Measurements from ENCODE around the gene ZNF135.

ZNF135 gene

DNA sequence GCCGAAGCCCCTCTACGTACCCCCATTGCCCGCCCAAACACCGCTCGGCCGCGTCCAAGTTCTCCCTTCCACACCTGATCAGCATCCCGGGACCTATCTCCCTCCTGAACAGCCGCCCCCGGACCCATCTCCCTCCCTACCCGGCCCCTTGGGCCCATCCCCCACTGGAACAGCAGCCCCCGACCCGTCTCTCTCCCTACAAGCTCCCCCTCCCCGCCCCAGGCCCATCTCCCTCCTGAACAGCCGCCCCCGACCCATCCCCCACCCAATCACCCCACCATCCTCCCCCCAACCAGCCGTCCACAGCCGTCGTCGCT lies 24.6 kb upstream of the ZNF135 start:
- H3K36me3 ChIP-seq, result peaks cover 0 to 10% (median 0%) of the 10 kb centered on the region in 3 donors
- no peak overlapping the region for H3K27ac ChIP-seq
- H3K27me3 ChIP-seq, result peaks cover 0 to 56% of the 10 kb centered on the region in 2 donors
- H3K9me3 ChIP-seq, result peaks cover 0 to 73% (median 57%) of the 10 kb centered on the region in 3 donors
- TF ChIP-seq, protein P1, sequence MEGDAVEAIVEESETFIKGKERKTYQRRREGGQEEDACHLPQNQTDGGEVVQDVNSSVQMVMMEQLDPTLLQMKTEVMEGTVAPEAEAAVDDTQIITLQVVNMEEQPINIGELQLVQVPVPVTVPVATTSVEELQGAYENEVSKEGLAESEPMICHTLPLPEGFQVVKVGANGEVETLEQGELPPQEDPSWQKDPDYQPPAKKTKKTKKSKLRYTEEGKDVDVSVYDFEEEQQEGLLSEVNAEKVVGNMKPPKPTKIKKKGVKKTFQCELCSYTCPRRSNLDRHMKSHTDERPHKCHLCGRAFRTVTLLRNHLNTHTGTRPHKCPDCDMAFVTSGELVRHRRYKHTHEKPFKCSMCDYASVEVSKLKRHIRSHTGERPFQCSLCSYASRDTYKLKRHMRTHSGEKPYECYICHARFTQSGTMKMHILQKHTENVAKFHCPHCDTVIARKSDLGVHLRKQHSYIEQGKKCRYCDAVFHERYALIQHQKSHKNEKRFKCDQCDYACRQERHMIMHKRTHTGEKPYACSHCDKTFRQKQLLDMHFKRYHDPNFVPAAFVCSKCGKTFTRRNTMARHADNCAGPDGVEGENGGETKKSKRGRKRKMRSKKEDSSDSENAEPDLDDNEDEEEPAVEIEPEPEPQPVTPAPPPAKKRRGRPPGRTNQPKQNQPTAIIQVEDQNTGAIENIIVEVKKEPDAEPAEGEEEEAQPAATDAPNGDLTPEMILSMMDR (IDR thresholded peaks at IDR 0.05), result no peak
- DNase-seq, result no peak
- H3K4me3 ChIP-seq, result peak overlapping the region in 1 of 2 donors; percentile 50
- peaks cover 0 to 9% (median 0%) of the 10 kb centered on the region in 4 donors for H3K4me1 ChIP-seq
- intact Hi-C loops (cut with DNase I; ENCODE audit: low total_unique reads), result no loop called here

DNA sequence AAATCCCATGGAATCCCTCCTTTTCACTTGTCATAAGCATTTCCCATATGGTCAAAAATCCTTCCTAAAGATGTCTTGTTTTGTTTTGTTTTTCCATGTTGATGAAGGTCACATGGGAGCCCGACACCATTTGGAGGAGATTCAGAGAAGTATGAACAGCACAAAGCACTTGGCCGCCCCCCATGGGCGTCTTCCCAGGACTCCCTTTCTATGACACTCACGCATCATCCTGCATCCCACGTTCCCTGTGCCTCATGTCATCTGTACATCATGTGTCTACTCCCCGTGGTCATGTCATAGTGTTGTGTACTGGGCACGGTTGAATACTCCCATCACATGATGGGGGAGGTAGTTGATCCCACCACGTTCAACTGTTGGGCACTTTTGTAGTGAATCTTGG lies 23.2 kb upstream of the ZNF135 start:
- intact Hi-C loops (cut with DNase I; ENCODE audit: low total_unique reads), result no loop called here
- H3K9me3 ChIP-seq, result peaks cover 0 to 86% (median 69%) of the 10 kb centered on the region in 3 donors
- TF ChIP-seq, protein P1 (IDR thresholded peaks at IDR 0.05), result no peak
- H3K4me1 ChIP-seq, result peaks cover 0 to 9% (median 0%) of the 10 kb centered on the region in 4 donors
- no peak overlapping the region for H3K27ac ChIP-seq
- no peak for DNase-seq
- no peak overlapping the region for H3K4me3 ChIP-seq
- peaks cover 0 to 56% of the 10 kb centered on the region in 2 donors for H3K27me3 ChIP-seq
- H3K36me3 ChIP-seq, result peaks cover 0 to 10% (median 0%) of the 10 kb centered on the region in 3 donors

DNA sequence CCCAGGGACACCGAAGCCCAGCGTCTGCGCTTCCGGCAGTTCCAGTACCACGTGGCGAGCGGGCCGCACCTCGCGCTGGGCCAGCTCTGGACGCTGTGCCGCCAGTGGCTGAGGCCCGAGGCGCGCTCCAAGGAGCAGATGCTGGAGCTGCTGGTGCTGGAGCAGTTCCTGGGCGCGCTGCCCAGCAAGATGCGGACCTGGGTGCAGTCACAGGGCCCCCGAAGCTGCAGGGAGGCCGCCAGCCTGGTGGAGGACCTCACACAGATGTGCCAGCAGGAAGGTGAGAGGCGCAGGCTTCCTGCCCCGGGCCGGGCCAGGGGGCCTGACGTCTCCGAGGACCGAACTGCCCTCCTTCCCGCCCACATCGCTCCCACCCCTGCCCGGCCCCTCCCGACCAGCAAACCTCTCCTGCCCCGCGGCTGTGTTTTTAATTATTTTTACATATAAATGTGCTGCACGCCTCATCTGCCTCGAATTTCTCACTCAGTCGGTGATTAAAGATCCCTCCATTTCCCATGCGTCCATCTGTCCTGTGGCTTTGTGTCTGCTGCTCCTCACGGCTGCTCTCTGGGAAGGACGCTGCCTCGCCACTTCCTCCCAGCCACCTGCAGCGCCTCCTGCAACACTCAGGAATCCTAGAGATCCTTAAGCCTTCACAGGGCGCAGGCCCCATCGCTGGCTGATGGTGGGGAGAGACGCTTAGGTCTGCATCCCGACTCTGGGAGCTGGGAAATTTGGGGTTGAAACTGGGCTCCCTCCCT lies 21.0 kb upstream of the ZNF135 start:
- intact Hi-C loops (cut with DNase I; ENCODE audit: low total_unique reads), result no loop called here
- Histone ChIP-seq H3K27ac (no peak overlapping the region), H3K36me3 (peaks cover 0 to 9% (median 0%) of the 10 kb centered on the region in 3 donors), H3K4me1 (peaks cover 0 to 9% (median 0%) of the 10 kb centered on the region in 4 donors), H3K4me3 (no peak overlapping the region), H3K9me3 (peaks cover 0 to 97% (median 86%) of the 10 kb centered on the region in 3 donors), H3K27me3 (peaks cover 0 to 48% of the 10 kb centered on the region in 2 donors)
- DNase-seq, result no peak
- TF ChIP-seq, protein P1 (IDR thresholded peaks at IDR 0.05), result no peak

DNA sequence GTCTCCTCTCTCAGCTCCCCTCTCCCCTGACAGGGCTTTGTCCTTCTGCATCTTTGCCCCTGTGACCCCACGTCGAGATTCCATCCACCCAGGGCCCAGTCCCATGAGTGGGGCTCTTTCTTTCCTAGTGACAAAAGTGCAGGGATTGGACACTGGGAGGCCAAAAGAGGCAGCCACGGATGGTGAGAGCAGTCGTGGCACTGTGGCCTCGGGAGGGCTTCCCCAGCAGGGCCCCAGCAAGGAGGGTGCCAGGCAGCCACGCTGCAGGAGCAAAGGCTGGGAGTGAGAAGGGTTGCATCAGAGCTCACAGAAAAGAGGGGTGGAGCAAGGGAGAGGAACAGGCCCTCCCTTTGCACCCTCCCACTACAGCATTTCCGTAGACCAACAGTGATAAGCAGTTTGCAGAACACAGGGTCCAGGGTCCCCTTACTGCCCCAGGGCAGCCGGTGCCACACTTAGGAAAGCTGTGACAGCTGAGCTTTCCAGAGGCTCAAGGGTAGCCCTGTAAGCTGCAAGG lies 20.3 kb upstream of the ZNF135 start:
- DNase-seq, result no peak
- H3K27me3 ChIP-seq, result peaks cover 0 to 42% of the 10 kb centered on the region in 2 donors
- no peak overlapping the region for H3K4me3 ChIP-seq
- TF ChIP-seq, protein P1 (IDR thresholded peaks at IDR 0.05), result no peak
- no peak overlapping the region for H3K27ac ChIP-seq
- peaks cover 0 to 3% (median 0%) of the 10 kb centered on the region in 3 donors for H3K36me3 ChIP-seq
- H3K4me1 ChIP-seq, result peaks cover 0 to 7% (median 0%) of the 10 kb centered on the region in 4 donors
- intact Hi-C loops (cut with DNase I; ENCODE audit: low total_unique reads), result no loop called here
- H3K9me3 ChIP-seq, result peaks cover 0 to 97% (median 86%) of the 10 kb centered on the region in 3 donors

DNA sequence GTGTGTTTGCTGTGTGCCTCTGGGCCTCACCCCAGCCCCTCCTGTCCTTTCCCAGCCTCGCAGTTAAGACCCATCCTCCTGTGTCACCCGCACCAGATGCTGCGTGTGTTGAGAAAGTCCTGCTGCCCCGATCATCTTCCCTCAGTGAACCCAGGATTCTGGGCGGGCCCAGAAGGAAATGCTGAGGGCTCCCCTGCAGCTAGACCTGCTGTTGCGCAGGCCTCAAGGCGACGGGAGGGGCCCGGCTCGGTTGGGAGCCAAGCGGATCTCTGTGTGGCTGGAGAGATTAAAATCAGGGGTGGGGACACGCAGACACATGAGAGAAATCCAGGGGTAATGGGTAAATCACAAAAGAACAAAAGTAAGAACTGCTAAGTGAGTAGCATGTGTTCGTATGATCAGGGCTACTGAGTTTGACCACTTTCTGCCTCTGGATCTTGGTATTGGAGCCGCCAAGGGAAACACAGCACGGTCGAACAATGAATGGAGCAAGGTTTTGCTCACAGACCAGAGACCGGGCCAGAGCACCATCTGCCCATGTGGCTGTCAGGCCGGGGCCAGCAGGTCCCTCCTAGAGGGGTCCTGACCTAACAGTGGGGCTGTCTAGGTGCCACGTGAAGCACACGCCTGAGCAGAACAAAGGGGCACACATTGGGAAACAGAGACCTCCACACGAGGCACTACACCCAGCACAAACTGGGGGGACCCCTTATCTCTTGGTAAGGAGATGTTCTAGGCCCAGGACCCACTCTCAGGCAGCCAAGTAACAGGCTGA lies 18.1 kb upstream of the ZNF135 start:
- H3K4me3 ChIP-seq, result no peak overlapping the region
- H3K27me3 ChIP-seq, result peaks cover 0 to 24% of the 10 kb centered on the region in 2 donors
- no peak for DNase-seq
- H3K4me1 ChIP-seq, result no peaks in the 10 kb centered on the region
- TF ChIP-seq, protein P1 (IDR thresholded peaks at IDR 0.05), result no peak
- peaks cover 0 to 97% (median 89%) of the 10 kb centered on the region in 3 donors for H3K9me3 ChIP-seq
- peaks cover 0 to 4% (median 0%) of the 10 kb centered on the region in 3 donors for H3K36me3 ChIP-seq
- H3K27ac ChIP-seq, result no peak overlapping the region
- intact Hi-C loops (cut with DNase I; ENCODE audit: low total_unique reads), result no loop called here
